ENCODE results near the gene CDKAL1.

The CDKAL1 gene

GRCh38 chr6:21235162-21235561 lies 700.9 kb downstream of the CDKAL1 start:
- Histone ChIP-seq H3K27me3 (replicated peaks in 2 of 5; ENCODE audit: control insufficient read depth in 4 of 5, insufficient read depth in 5 of 5, low read length in 4 of 5) (no peaks in the 10 kb centered on the region), H3K9me3 (ENCODE audit: control extremely low read depth in 1 of 5, control insufficient read depth in 4 of 5, insufficient read depth in 2 of 5, low read depth in 1 of 5, low read length in 4 of 5) (peaks cover 4 to 25% (median 7%) of the 10 kb centered on the region in 5 experiments), H3K4me3 (ENCODE audit: control insufficient read depth in 1 of 7, extremely low read depth in 1 of 7, insufficient read depth in 4 of 7, low read depth in 2 of 7, low read length in 6 of 7) (no peak overlapping the region), H3K4me1 (ENCODE audit: control extremely low read depth in 1 of 4, control insufficient read depth in 4 of 4, insufficient read depth in 4 of 4, low read length in 3 of 4) (no peaks in the 10 kb centered on the region), H3K27ac (ENCODE audit: insufficient read depth in 1 of 2, low read depth in 1 of 2, low read length in 2 of 2, poor library complexity in 1 of 2, severe bottlenecking in 2 of 2) (no peak overlapping the region), H3K36me3 (ENCODE audit: control insufficient read depth in 4 of 4, insufficient read depth in 4 of 4, low read length in 3 of 4) (peaks cover 10 to 37% (median 12%) of the 10 kb centered on the region in 4 experiments)
- ChIA-PET CTCF (no interaction called here), POLR2A (no interaction called here)
- DNase-seq = no peak

- Histone ChIP-seq H3K36me3 (ENCODE audit: control insufficient read depth in 4 of 4, insufficient read depth in 4 of 4, low read length in 3 of 4) (peaks cover 2 to 14% (median 9%) of the 10 kb centered on the region in 4 experiments), H3K9me3 (ENCODE audit: control extremely low read depth in 1 of 5, control insufficient read depth in 4 of 5, insufficient read depth in 2 of 5, low read depth in 1 of 5, low read length in 4 of 5) (peaks cover under 1 to 21% (median 5%) of the 10 kb centered on the region in 5 experiments), H3K4me3 (ENCODE audit: control insufficient read depth in 1 of 7, extremely low read depth in 1 of 7, insufficient read depth in 4 of 7, low read depth in 2 of 7, low read length in 6 of 7) (no peak overlapping the region), H3K4me1 (ENCODE audit: control extremely low read depth in 1 of 4, control insufficient read depth in 4 of 4, insufficient read depth in 4 of 4, low read length in 3 of 4) (no peaks in the 10 kb centered on the region), H3K27ac (ENCODE audit: insufficient read depth in 1 of 2, low read depth in 1 of 2, low read length in 2 of 2, poor library complexity in 1 of 2, severe bottlenecking in 2 of 2) (no peak overlapping the region), H3K27me3 (replicated peaks in 2 of 5; ENCODE audit: control insufficient read depth in 4 of 5, insufficient read depth in 5 of 5, low read length in 4 of 5) (no peaks in the 10 kb centered on the region)
- ChIA-PET CTCF (interaction anchor here (1.0 kb wide), 1 partner anchor 16 kb away, joined by 4 read pairs; no protein-coding TSS in a partner anchor), POLR2A (no interaction called here)
- 100% methylated on average over 1 of the region's 2 CpGs for WGBS (ENCODE audit: insufficient coverage)
- DNase-seq = no peak
Observed at GRCh38 chr6:21238208-21238607, 704.0 kb downstream of the CDKAL1 start.

- Histone ChIP-seq H3K4me3 (ENCODE audit: control insufficient read depth in 1 of 7, extremely low read depth in 1 of 7, insufficient read depth in 4 of 7, low read depth in 2 of 7, low read length in 6 of 7) (no peak overlapping the region), H3K27ac (ENCODE audit: insufficient read depth in 1 of 2, low read depth in 1 of 2, low read length in 2 of 2, poor library complexity in 1 of 2, severe bottlenecking in 2 of 2) (no peak overlapping the region), H3K27me3 (replicated peaks in 2 of 5; ENCODE audit: control insufficient read depth in 4 of 5, insufficient read depth in 5 of 5, low read length in 4 of 5) (no peaks in the 10 kb centered on the region), H3K4me1 (ENCODE audit: control extremely low read depth in 1 of 4, control insufficient read depth in 4 of 4, insufficient read depth in 4 of 4, low read length in 3 of 4) (no peaks in the 10 kb centered on the region), H3K36me3 (ENCODE audit: control insufficient read depth in 4 of 4, insufficient read depth in 4 of 4, low read length in 3 of 4) (no peaks in the 10 kb centered on the region), H3K9me3 (ENCODE audit: control extremely low read depth in 1 of 5, control insufficient read depth in 4 of 5, insufficient read depth in 2 of 5, low read depth in 1 of 5, low read length in 4 of 5) (peaks cover 0 to 7% (median 0%) of the 10 kb centered on the region in 5 experiments)
- no peak for DNase-seq
- no CpG with 5 or more reads among the region's 2 CpGs for WGBS (ENCODE audit: insufficient coverage)
- ChIA-PET POLR2A (no interaction called here), CTCF (no interaction called here)
Observed at GRCh38 chr6:21240709-21241108, 706.5 kb downstream of the CDKAL1 start.

- ChIA-PET POLR2A (no interaction called here), CTCF (no interaction called here)
- Histone ChIP-seq H3K4me3 (ENCODE audit: control insufficient read depth in 1 of 7, extremely low read depth in 1 of 7, insufficient read depth in 4 of 7, low read depth in 2 of 7, low read length in 6 of 7) (no peak overlapping the region), H3K4me1 (ENCODE audit: control extremely low read depth in 1 of 4, control insufficient read depth in 4 of 4, insufficient read depth in 4 of 4, low read length in 3 of 4) (no peaks in the 10 kb centered on the region), H3K9me3 (ENCODE audit: control extremely low read depth in 1 of 5, control insufficient read depth in 4 of 5, insufficient read depth in 2 of 5, low read depth in 1 of 5, low read length in 4 of 5) (peaks cover 0 to 7% (median 0%) of the 10 kb centered on the region in 5 experiments), H3K27me3 (replicated peaks in 2 of 5; ENCODE audit: control insufficient read depth in 4 of 5, insufficient read depth in 5 of 5, low read length in 4 of 5) (no peaks in the 10 kb centered on the region), H3K36me3 (ENCODE audit: control insufficient read depth in 4 of 4, insufficient read depth in 4 of 4, low read length in 3 of 4) (no peaks in the 10 kb centered on the region), H3K27ac (ENCODE audit: insufficient read depth in 1 of 2, low read depth in 1 of 2, low read length in 2 of 2, poor library complexity in 1 of 2, severe bottlenecking in 2 of 2) (no peak overlapping the region)
- 91% methylated on average over 5 of the region's 5 CpGs for WGBS (ENCODE audit: insufficient coverage)
- DNase-seq = no peak
Observed at GRCh38 chr6:21241231-21242130, 707.2 kb downstream of the CDKAL1 start.

- no peak overlapping the region for H3K27ac ChIP-seq (ENCODE audit: insufficient read depth in 1 of 2, low read depth in 1 of 2, low read length in 2 of 2, poor library complexity in 1 of 2, severe bottlenecking in 2 of 2)
- H3K27me3 ChIP-seq (replicated peaks in 2 of 5; ENCODE audit: control insufficient read depth in 4 of 5, insufficient read depth in 5 of 5, low read length in 4 of 5) = no peaks in the 10 kb centered on the region
- H3K4me3 ChIP-seq (ENCODE audit: control insufficient read depth in 1 of 7, extremely low read depth in 1 of 7, insufficient read depth in 4 of 7, low read depth in 2 of 7, low read length in 6 of 7) = no peak overlapping the region
- DNase-seq = no peak
- POLR2A ChIA-PET = no interaction called here
- H3K9me3 ChIP-seq (ENCODE audit: control extremely low read depth in 1 of 5, control insufficient read depth in 4 of 5, insufficient read depth in 2 of 5, low read depth in 1 of 5, low read length in 4 of 5) = no peaks in the 10 kb centered on the region
- no CpG with 5 or more reads among the region's 3 CpGs for WGBS (ENCODE audit: insufficient coverage)
- H3K36me3 ChIP-seq (ENCODE audit: control insufficient read depth in 4 of 4, insufficient read depth in 4 of 4, low read length in 3 of 4) = no peaks in the 10 kb centered on the region
- CTCF ChIA-PET = no interaction called here
- no peaks in the 10 kb centered on the region for H3K4me1 ChIP-seq (ENCODE audit: control extremely low read depth in 1 of 4, control insufficient read depth in 4 of 4, insufficient read depth in 4 of 4, low read length in 3 of 4)
Observed at GRCh38 chr6:21244897-21245470, 710.7 kb downstream of the CDKAL1 start.

GRCh38 chr6:21245488-21245887 lies 711.2 kb downstream of the CDKAL1 start:
- Histone ChIP-seq H3K9me3 (ENCODE audit: control extremely low read depth in 1 of 5, control insufficient read depth in 4 of 5, insufficient read depth in 2 of 5, low read depth in 1 of 5, low read length in 4 of 5) (no peaks in the 10 kb centered on the region), H3K4me3 (ENCODE audit: control insufficient read depth in 1 of 7, extremely low read depth in 1 of 7, insufficient read depth in 4 of 7, low read depth in 2 of 7, low read length in 6 of 7) (no peak overlapping the region), H3K27me3 (replicated peaks in 2 of 5; ENCODE audit: control insufficient read depth in 4 of 5, insufficient read depth in 5 of 5, low read length in 4 of 5) (no peaks in the 10 kb centered on the region), H3K4me1 (ENCODE audit: control extremely low read depth in 1 of 4, control insufficient read depth in 4 of 4, insufficient read depth in 4 of 4, low read length in 3 of 4) (no peaks in the 10 kb centered on the region), H3K36me3 (ENCODE audit: control insufficient read depth in 4 of 4, insufficient read depth in 4 of 4, low read length in 3 of 4) (no peaks in the 10 kb centered on the region), H3K27ac (ENCODE audit: insufficient read depth in 1 of 2, low read depth in 1 of 2, low read length in 2 of 2, poor library complexity in 1 of 2, severe bottlenecking in 2 of 2) (no peak overlapping the region)
- 84% methylated on average over 2 of the region's 4 CpGs for WGBS (ENCODE audit: insufficient coverage)
- CTCF ChIA-PET = interaction anchor here (0.8 kb wide), 1 partner anchor 25 kb away, joined by 3 read pairs; no protein-coding TSS in a partner anchor
- POLR2A ChIA-PET = no interaction called here
- no peak for DNase-seq

- CTCF ChIA-PET = interaction anchor here (0.8 kb wide), 1 partner anchor 24 kb away, joined by 3 read pairs; no protein-coding TSS in a partner anchor
- WGBS (ENCODE audit: insufficient coverage) = 76% methylated on average over 3 of the region's 6 CpGs
Observed at GRCh38 chr6:21246075-21246474, 711.8 kb downstream of the CDKAL1 start.

More at GRCh38 chr6:21246075-21246474, 711.8 kb downstream of the CDKAL1 start:
- POLR2A ChIA-PET = no interaction called here
- H3K27me3 ChIP-seq (replicated peaks in 2 of 5; ENCODE audit: control insufficient read depth in 4 of 5, insufficient read depth in 5 of 5, low read length in 4 of 5) = no peaks in the 10 kb centered on the region
- H3K4me1 ChIP-seq (ENCODE audit: control extremely low read depth in 1 of 4, control insufficient read depth in 4 of 4, insufficient read depth in 4 of 4, low read length in 3 of 4) = no peaks in the 10 kb centered on the region
- H3K9me3 ChIP-seq (ENCODE audit: control extremely low read depth in 1 of 5, control insufficient read depth in 4 of 5, insufficient read depth in 2 of 5, low read depth in 1 of 5, low read length in 4 of 5) = no peaks in the 10 kb centered on the region
- no peaks in the 10 kb centered on the region for H3K36me3 ChIP-seq (ENCODE audit: control insufficient read depth in 4 of 4, insufficient read depth in 4 of 4, low read length in 3 of 4)
- H3K4me3 ChIP-seq (ENCODE audit: control insufficient read depth in 1 of 7, extremely low read depth in 1 of 7, insufficient read depth in 4 of 7, low read depth in 2 of 7, low read length in 6 of 7) = no peak overlapping the region
- H3K27ac ChIP-seq (ENCODE audit: insufficient read depth in 1 of 2, low read depth in 1 of 2, low read length in 2 of 2, poor library complexity in 1 of 2, severe bottlenecking in 2 of 2) = no peak overlapping the region
- DNase-seq = no peak

Measured in common myeloid progenitor, CD34-positive (primary cell).